Mucosa of gallbladder (tissue), 1 donor: ENCODE results near the gene RHOXF1. TPM values are rescaled to one million over a fixed set of nuclear protein-coding genes. Genes with fewer than 3 reads are reported as not detected.
"Not testable (repeated sequence)": the region's sequence is repeated elsewhere in the genome, so short reads cannot be mapped to it uniquely, and the experiment has no call there.

Experiments
- DNase-seq: peaks from one replicate; pipeline ENCODE4 v3.0.0-alpha.2; 2020; ENCODE audit warnings: low spot score
- total RNA-seq: library from RNA; stranded (reverse); gene quantifications from one replicate; pipeline ENCODE4 v1.2.1, GENCODE V29; 2021
- donor health status: DM: no; HTN: no; CAD: no.

The RHOXF1 gene
- total RNA-seq = 0.29 TPM

- DNase-seq = no peak
These were observed at the start of gene RHOXF1 for GRCh38 chrX:120115438-120115963. TSS of gene RHOXF1 (minus strand) at chrX:120115913. CDS start at chrX:120115862, 51 bp downstream.

GRCh38 chrX:120159086-120159485 lies 43.4 kb upstream of the RHOXF1 start:
- DNase-seq = not testable (repeated sequence)

- not testable (repeated sequence) for DNase-seq
These were observed 42.6 kb upstream of the RHOXF1 start, which contains the start of gene RHOXF2 for GRCh38 chrX:120158313-120158712. TSS of gene RHOXF2 (plus strand) at chrX:120158613. CDS start at chrX:120158751, 138 bp downstream.

- not testable (repeated sequence) for DNase-seq
These were observed 34.5 kb upstream of the RHOXF1 start for GRCh38 chrX:120150109-120150744.

- DNase-seq = no peak
These were observed 31.8 kb upstream of the RHOXF1 start for GRCh38 chrX:120147537-120147936.

- not testable (repeated sequence) for DNase-seq
These were observed 30.6 kb upstream of the RHOXF1 start for GRCh38 chrX:120146323-120146722.

- DNase-seq = no peak
These were observed 29.7 kb upstream of the RHOXF1 start for GRCh38 chrX:120145295-120145925.

GRCh38 chrX:120144178-120144844 lies 28.6 kb upstream of the RHOXF1 start:
- no peak for DNase-seq

- DNase-seq = no peak
These were observed 24.7 kb upstream of the RHOXF1 start for GRCh38 chrX:120140293-120140981.

- DNase-seq = no peak
These were observed 21.7 kb upstream of the RHOXF1 start for GRCh38 chrX:120137439-120137838.

- DNase-seq = no peak
These were observed 21.1 kb upstream of the RHOXF1 start for GRCh38 chrX:120136840-120137239.

- no peak for DNase-seq
These were observed 20.4 kb upstream of the RHOXF1 start for GRCh38 chrX:120136128-120136527.

GRCh38 chrX:120128306-120128846 lies 12.7 kb upstream of the RHOXF1 start:
- DNase-seq = not testable (repeated sequence)

- no peak for DNase-seq
These were observed 9.7 kb upstream of the RHOXF1 start for GRCh38 chrX:120125444-120125843.

- no peak for DNase-seq
These were observed 4.5 kb upstream of the RHOXF1 start for GRCh38 chrX:120120223-120120622.

GRCh38 chrX:120111611-120112010 lies 4.1 kb downstream of the RHOXF1 start:
- no peak for DNase-seq

GRCh38 chrX:120109378-120109777 lies 6.3 kb downstream of the RHOXF1 start:
- no peak for DNase-seq

- DNase-seq = not testable (repeated sequence)
These were observed 11.0 kb downstream of the RHOXF1 start for GRCh38 chrX:120104707-120105106.

- DNase-seq = not testable (repeated sequence)
These were observed 14.7 kb downstream of the RHOXF1 start for GRCh38 chrX:120101057-120101456.

GRCh38 chrX:120090208-120090607 lies 25.5 kb downstream of the RHOXF1 start:
- no peak for DNase-seq

GRCh38 chrX:120087289-120088017 lies 28.3 kb downstream of the RHOXF1 start:
- no peak for DNase-seq
